HepG2 (cell line): ENCODE results near the gene ADD2. TPM values are rescaled to one million over a fixed set of nuclear protein-coding genes. Genes with fewer than 3 reads are reported as not detected.

Experiments
- ATAC-seq: fragments of 200-7000 bp; cut with Tn5 transposase; 3 replicates; pipeline ENCODE4 v1.9.1; 2020; ENCODE audit warnings: mild to moderate bottlenecking, moderate library complexity
- BruUV-seq: library from RNA; stranded (reverse); fragments of 400-500 nt; replicated peaks from 2 replicates; lab custom pipeline; 2021; lab: Mats Ljungman, UMichigan
- CTCF ChIA-PET: fragments of 300-600 bp; formaldehyde crosslinking; extraction: SDS; loops from one replicate; lab custom pipeline; 2021; ENCODE audit warnings: low total read pairs, inconsistent platforms, low intra/inter-chr PET ratio; lab: Yijun Ruan, JAX
- POLR2A ChIA-PET: fragments of 350-600 bp; sonication (Branson Sonifier 250); formaldehyde crosslinking; loops from one replicate; lab custom pipeline; 2020; ENCODE audit warnings: antibody characterized with exemption, inconsistent platforms; lab: Yijun Ruan, JAX
- DNase-seq: peaks from one replicate; pipeline ENCODE4 v3.0.0-alpha.2; 2015; ENCODE audit warnings: low spot score
- FAIRE-seq: peaks from 3 replicates; lab custom pipeline; 2011; peaks lifted over from hg19 to GRCh38; lab: Jason Lieb, UNC
- H2AFZ ChIP-seq: one replicate; pipeline ENCODE4 v1.6.1; 2011; ENCODE audit warnings: low read length, inconsistent platforms
- H3K27ac ChIP-seq: fragments of 300-600 bp; 3 replicates; pipeline ENCODE4 v1.8.0; 2011; ENCODE audit warnings: mixed run types, mild to moderate bottlenecking, mixed read lengths, low read length, inconsistent platforms; ENCODE audit not compliant: insufficient read depth; ENCODE audit errors: extremely low read length
- H3K27me3 ChIP-seq, 2 experiments: fragments of 200-600 bp in 1 of 2; 2 replicates in 1 of 2; 3 replicates in 1 of 2; pipeline versions ENCODE4 v1.6.0 to v1.8.0; 2011; ENCODE audit warnings: low read length in 2 of 2, mild to moderate bottlenecking in 2 of 2, moderate library complexity in 2 of 2, inconsistent platforms in 1 of 2; ENCODE audit not compliant: insufficient read depth in 2 of 2, control insufficient read depth in 1 of 2
- H3K36me3 ChIP-seq, 2 experiments: fragments of 200-600 bp in 1 of 2; replicated peaks in 1 of 2; 2 replicates in 1 of 2; 3 replicates in 1 of 2; pipeline versions ENCODE4 v1.5.1 to v1.8.0; 2011; ENCODE audit warnings: low read length in 2 of 2, inconsistent platforms in 1 of 2; ENCODE audit not compliant: insufficient read depth in 2 of 2, control insufficient read depth in 1 of 2
- H3K4me1 ChIP-seq: 2 replicates; pipeline ENCODE4 v1.5.1; 2012; ENCODE audit warnings: low read length, inconsistent platforms; ENCODE audit not compliant: insufficient read depth
- H3K4me2 ChIP-seq: 2 replicates; pipeline ENCODE4 v1.6.0; 2011; ENCODE audit warnings: low read depth, low read length, inconsistent platforms
- H3K4me3 ChIP-seq, 3 experiments: fragments of 200-600 bp in 1 of 3; sonication (generic), shearing (Covaris generic) in 1 of 3; replicated peaks in 1 of 3; 2 replicates each; pipeline ENCODE4 v1.5.1; 2011 to 2016; ENCODE audit warnings: low read length in 3 of 3, inconsistent platforms in 2 of 3, low read depth in 2 of 3, mild to moderate bottlenecking in 2 of 3, control low read depth in 1 of 3, mixed read lengths in 1 of 3; ENCODE audit not compliant: insufficient read depth in 1 of 3
- H3K79me2 ChIP-seq: one replicate; pipeline ENCODE4 v1.6.1; 2011; ENCODE audit warnings: low read length, inconsistent platforms; ENCODE audit not compliant: insufficient read depth
- H3K9ac ChIP-seq: 2 replicates; pipeline ENCODE4 v1.6.0; 2011; ENCODE audit warnings: mild to moderate bottlenecking, low read depth, low read length, inconsistent platforms; ENCODE audit not compliant: insufficient read depth
- H3K9me3 ChIP-seq: 2 replicates; pipeline ENCODE4 v1.5.1; 2012; ENCODE audit warnings: mild to moderate bottlenecking, low read length
- H4K20me1 ChIP-seq: 2 replicates; pipeline ENCODE4 v1.6.0; 2011; ENCODE audit warnings: inconsistent platforms, mild to moderate bottlenecking, low read length, moderate library complexity; ENCODE audit not compliant: insufficient read depth
- ASH2L ChIP-seq: fragments of 300-600, 200-600 bp; sonication (generic); IDR thresholded peaks from 2 replicates; pipeline ENCODE4 v1.7.0; 2017; ENCODE audit warnings: low read depth, mild to moderate bottlenecking, moderate library complexity, mixed read lengths, low read length; ENCODE audit not compliant: insufficient read length
- ATF1 ChIP-seq: IDR thresholded peaks from 2 replicates; pipeline ENCODE4 v1.6.1; 2016; ENCODE audit warnings: mild to moderate bottlenecking, control low read depth
- ATM ChIP-seq: fragments of 450-650 bp; IDR thresholded peaks from 2 replicates; pipeline ENCODE4 v1.7.1; 2017; ENCODE audit warnings: mild to moderate bottlenecking, borderline replicate concordance
- GABPA ChIP-seq, 2 experiments: IDR thresholded peaks; 2 replicates each; pipeline ENCODE4 v1.6.1; 2011 to 2016; ENCODE audit warnings: low read depth in 2 of 2, low read length in 1 of 2, missing biosample characterization in 1 of 2, missing genetic modification characterization in 1 of 2
- GTF2F1 ChIP-seq: fragments of 150-350 bp; IDR thresholded peaks from 2 replicates; pipeline ENCODE4 v1.6.1; 2014; ENCODE audit warnings: low read length
- KDM2A ChIP-seq: sonication (generic); formaldehyde crosslinking; IDR thresholded peaks from 2 replicates; pipeline ENCODE4 v1.4.0; 2020; ENCODE audit warnings: low read depth, missing genetic modification reagents, borderline replicate concordance
- KLF12 ChIP-seq: sonication (generic); formaldehyde crosslinking; IDR thresholded peaks from 2 replicates; pipeline ENCODE4 v1.4.0; 2020; ENCODE audit warnings: missing genetic modification reagents, borderline replicate concordance
- MAFK ChIP-seq, 2 experiments: IDR thresholded peaks in 1 of 2; conservative IDR thresholded peaks in 1 of 2; 2 replicates each; pipeline ENCODE4 v1.6.1; 2011; ENCODE audit warnings: improper control_type of control experiment in 2 of 2, low read length in 2 of 2
- NFYB ChIP-seq: sonication (generic); formaldehyde crosslinking; IDR thresholded peaks from 2 replicates; pipeline ENCODE4 v1.4.0; 2020; ENCODE audit warnings: missing genetic modification reagents
- PAX8 ChIP-seq: sonication (generic); formaldehyde crosslinking; IDR thresholded peaks from 2 replicates; pipeline ENCODE4 v1.8.0; 2022; ENCODE audit warnings: mild to moderate bottlenecking, missing genetic modification reagents, borderline replicate concordance
- SNAI1 ChIP-seq: sonication (generic); formaldehyde crosslinking; IDR thresholded peaks from 2 replicates; pipeline ENCODE4 v1.5.0; 2020; ENCODE audit warnings: mild to moderate bottlenecking, missing genetic modification reagents, borderline replicate concordance
- SRY ChIP-seq: sonication (generic); formaldehyde crosslinking; IDR thresholded peaks from 2 replicates; pipeline ENCODE4 v1.8.0; 2022; ENCODE audit warnings: mild to moderate bottlenecking, missing genetic modification reagents
- U2AF2 ChIP-seq: fragments of 200-400 bp; formaldehyde crosslinking; IDR thresholded peaks from 2 replicates; pipeline ENCODE4 v1.6.1; 2017; ENCODE audit warnings: low read depth, mild to moderate bottlenecking, low read length
- YEATS2 ChIP-seq: sonication (generic); formaldehyde crosslinking; IDR thresholded peaks from 2 replicates; pipeline ENCODE4 v1.4.0; 2020; ENCODE audit warnings: missing genetic modification reagents, borderline replicate concordance
- ZNF619 ChIP-seq: sonication (generic); formaldehyde crosslinking; IDR thresholded peaks from 2 replicates; pipeline ENCODE4 v1.4.0; 2020; ENCODE audit warnings: mild to moderate bottlenecking, missing genetic modification reagents
- ZNF768 ChIP-seq: sonication (generic); formaldehyde crosslinking; IDR thresholded peaks from 2 replicates; pipeline ENCODE4 v1.4.0; 2020; ENCODE audit warnings: missing genetic modification reagents
- WGBS: methylation state at CpG from one replicate; pipeline ENCODE4 v1.1.6; 2017; ENCODE audit warnings: low lambda C conversion rate; 5-methylcytosine and 5-hydroxymethylcytosine counted together
- in situ Hi-C: cut with HindIII; loops from 2 replicates; pipeline ENCODE4 v1.10.0; 2017; ENCODE audit warnings: low pct_unique_long_range_greater_than_20kb; ENCODE audit not compliant: extremely low pct_ligation_motif_present
- intact Hi-C: fragments of 100-400 bp; cut with micrococcal nuclease; formaldehyde crosslinking; loops from one replicate; pipeline ENCODE4 v1.10.0; 2022; ENCODE audit not compliant: unreplicated experiment
- polyA plus RNA-seq, 8 experiments: library from polyadenylated mRNA; depleted of rRNA in 3 of 8; stranded (reverse) in 7 of 8; unstranded in 1 of 8; fragments of >200 nt; fragmentation: Illumina TruSeq in 4 of 8; extraction: Trizol in 4 of 8; gene quantifications; 2 replicates each; pipeline versions ENCODE4 v1.2.1 to v1.2.3, GENCODE V29; 2011 to 2016; ENCODE audit warnings: low read depth in 4 of 8, missing spikeins in 1 of 8, mixed read lengths in 1 of 8; ENCODE audit not compliant: insufficient read depth in 1 of 8
- total RNA-seq, 5 experiments: library from RNA; depleted of rRNA; stranded (reverse); fragments of >200 nt; fragmentation: Illumina TruSeq; extraction: Trizol; gene quantifications; 2 replicates each; pipeline ENCODE4 v1.2.3, GENCODE V29; 2016; ENCODE audit warnings: low read depth in 1 of 5
- TF ChIP-seq, protein P1 (sequence below): IDR thresholded peaks from 2 replicates; pipeline ENCODE4 v1.6.1; 2018; ENCODE audit warnings: missing genetic modification reagents
- TF ChIP-seq, protein P2 (sequence below): sonication (generic); formaldehyde crosslinking; conservative IDR thresholded peaks from 2 replicates; pipeline ENCODE4 v1.4.0; 2020; ENCODE audit warnings: missing genetic modification reagents
- TF ChIP-seq, protein P3 (sequence below): sonication (generic); formaldehyde crosslinking; IDR thresholded peaks from 2 replicates; pipeline ENCODE4 v1.4.0; 2020; ENCODE audit warnings: mild to moderate bottlenecking, missing genetic modification reagents
- TF ChIP-seq, protein P4 (sequence below): IDR thresholded peaks from 2 replicates; pipeline ENCODE4 v1.6.1; 2016; ENCODE audit warnings: missing biosample characterization, missing genetic modification reagents, low read depth

The ADD2 gene
- total and polyA plus RNA-seq, 2 of the 13 experiments (the other 11 are each of a cell fraction or from before 2014, with no cell fraction given), result 0.05 to 0.13 TPM

DNA sequence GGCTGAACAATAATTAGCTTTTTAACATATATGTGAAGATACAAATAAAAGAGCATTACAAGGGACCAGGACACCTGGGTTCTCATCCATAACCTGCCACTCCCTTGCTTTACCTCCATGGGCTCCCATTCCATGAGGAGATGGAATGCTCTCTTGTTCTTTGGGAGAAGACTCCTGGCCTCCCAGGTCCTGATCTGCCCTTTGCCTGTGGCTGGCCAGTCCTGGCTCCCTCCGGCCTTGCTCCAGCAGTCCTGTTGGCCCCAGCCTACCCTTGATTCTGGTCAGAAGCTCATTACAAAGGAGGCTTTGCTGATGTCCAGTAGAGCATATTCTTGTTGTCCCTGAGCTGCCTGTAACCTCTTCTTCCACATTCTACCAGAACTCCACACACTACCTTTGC, 60.3 kb downstream of the ADD2 start:
- Histone ChIP-seq H3K4me1 (peaks cover 7% of the 10 kb centered on the region; the same call in 1 of the 2 replicates), H3K4me3 (no peak overlapping the region), H3K27ac (no peak overlapping the region), H2AFZ (no peak overlapping the region), H3K79me2 (no peaks in the 10 kb centered on the region), H3K9me3 (no peaks in the 10 kb centered on the region), H3K36me3 (no peaks in the 10 kb centered on the region), H3K4me2 (no peak overlapping the region), H4K20me1 (no peaks in the 10 kb centered on the region), H3K27me3 (peaks cover 7 to 24% of the 10 kb centered on the region in 2 experiments; a peak in 3 of 5 replicates), H3K9ac (no peak overlapping the region)
- no peak for DNase-seq
- no peak for TF ChIP-seq ATM
- TF ChIP-seq GABPA (IDR thresholded peaks at IDR 0.05; ENCODE audit: low read depth, low read length), result no peak
- TF ChIP-seq GABPA (CRISPR knock-in tag; IDR thresholded peaks at IDR 0.05; ENCODE audit: low read depth), result no peak
- TF ChIP-seq, protein P1, sequence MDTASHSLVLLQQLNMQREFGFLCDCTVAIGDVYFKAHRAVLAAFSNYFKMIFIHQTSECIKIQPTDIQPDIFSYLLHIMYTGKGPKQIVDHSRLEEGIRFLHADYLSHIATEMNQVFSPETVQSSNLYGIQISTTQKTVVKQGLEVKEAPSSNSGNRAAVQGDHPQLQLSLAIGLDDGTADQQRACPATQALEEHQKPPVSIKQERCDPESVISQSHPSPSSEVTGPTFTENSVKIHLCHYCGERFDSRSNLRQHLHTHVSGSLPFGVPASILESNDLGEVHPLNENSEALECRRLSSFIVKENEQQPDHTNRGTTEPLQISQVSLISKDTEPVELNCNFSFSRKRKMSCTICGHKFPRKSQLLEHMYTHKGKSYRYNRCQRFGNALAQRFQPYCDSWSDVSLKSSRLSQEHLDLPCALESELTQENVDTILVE (CRISPR knock-in tag), result no peak
- no peak for TF ChIP-seq YEATS2 (CRISPR knock-in tag)
- TF ChIP-seq, protein P2, sequence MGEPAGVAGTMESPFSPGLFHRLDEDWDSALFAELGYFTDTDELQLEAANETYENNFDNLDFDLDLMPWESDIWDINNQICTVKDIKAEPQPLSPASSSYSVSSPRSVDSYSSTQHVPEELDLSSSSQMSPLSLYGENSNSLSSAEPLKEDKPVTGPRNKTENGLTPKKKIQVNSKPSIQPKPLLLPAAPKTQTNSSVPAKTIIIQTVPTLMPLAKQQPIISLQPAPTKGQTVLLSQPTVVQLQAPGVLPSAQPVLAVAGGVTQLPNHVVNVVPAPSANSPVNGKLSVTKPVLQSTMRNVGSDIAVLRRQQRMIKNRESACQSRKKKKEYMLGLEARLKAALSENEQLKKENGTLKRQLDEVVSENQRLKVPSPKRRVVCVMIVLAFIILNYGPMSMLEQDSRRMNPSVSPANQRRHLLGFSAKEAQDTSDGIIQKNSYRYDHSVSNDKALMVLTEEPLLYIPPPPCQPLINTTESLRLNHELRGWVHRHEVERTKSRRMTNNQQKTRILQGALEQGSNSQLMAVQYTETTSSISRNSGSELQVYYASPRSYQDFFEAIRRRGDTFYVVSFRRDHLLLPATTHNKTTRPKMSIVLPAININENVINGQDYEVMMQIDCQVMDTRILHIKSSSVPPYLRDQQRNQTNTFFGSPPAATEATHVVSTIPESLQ (CRISPR knock-in tag), result no peak
- no peak for TF ChIP-seq SRY (CRISPR knock-in tag)
- no peak for TF ChIP-seq ASH2L
- TF ChIP-seq, protein P3, sequence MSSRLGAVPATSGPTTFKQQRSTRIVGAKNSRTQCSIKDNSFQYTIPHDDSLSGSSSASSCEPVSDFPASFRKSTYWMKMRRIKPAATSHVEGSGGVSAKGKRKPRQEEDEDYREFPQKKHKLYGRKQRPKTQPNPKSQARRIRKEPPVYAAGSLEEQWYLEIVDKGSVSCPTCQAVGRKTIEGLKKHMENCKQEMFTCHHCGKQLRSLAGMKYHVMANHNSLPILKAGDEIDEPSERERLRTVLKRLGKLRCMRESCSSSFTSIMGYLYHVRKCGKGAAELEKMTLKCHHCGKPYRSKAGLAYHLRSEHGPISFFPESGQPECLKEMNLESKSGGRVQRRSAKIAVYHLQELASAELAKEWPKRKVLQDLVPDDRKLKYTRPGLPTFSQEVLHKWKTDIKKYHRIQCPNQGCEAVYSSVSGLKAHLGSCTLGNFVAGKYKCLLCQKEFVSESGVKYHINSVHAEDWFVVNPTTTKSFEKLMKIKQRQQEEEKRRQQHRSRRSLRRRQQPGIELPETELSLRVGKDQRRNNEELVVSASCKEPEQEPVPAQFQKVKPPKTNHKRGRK, result no peak
- TF ChIP-seq GTF2F1, result no peak
- no peak for TF ChIP-seq NFYB
- TF ChIP-seq ZNF768 (CRISPR knock-in tag), result no peak
- no peak for TF ChIP-seq KDM2A (CRISPR knock-in tag)
- no peak for TF ChIP-seq ZNF619 (CRISPR knock-in tag)
- no peak for TF ChIP-seq U2AF2
- TF ChIP-seq SNAI1, result no peak
- TF ChIP-seq ATF1, result no peak
- TF ChIP-seq, protein P4, sequence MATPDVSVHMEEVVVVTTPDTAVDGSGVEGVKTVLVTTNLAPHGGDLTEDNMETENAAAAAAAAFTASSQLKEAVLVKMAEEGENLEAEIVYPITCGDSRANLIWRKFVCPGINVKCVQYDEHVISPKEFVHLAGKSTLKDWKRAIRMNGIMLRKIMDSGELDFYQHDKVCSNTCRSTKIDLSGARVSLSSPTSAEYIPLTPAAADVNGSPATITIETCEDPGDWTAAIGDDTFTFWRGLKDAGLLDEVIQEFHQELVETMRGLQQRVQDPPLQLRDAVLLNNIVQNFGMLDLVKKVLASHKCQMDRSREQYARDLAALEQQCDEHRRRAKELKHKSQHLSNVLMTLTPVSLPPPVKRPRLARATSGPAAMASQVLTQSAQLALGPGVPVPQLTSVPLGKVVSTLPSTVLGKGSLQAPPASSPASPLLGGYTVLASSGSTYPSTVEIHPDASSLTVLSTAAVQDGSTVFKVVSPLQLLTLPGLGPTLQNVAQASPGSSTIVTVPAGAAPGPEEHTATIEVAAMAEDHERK, result no peak
- no peak for TF ChIP-seq KLF12 (CRISPR knock-in tag)
- TF ChIP-seq MAFK (conservative IDR thresholded peaks at IDR 0.05 in 1 of 2, IDR thresholded peaks at IDR 0.05 in 1 of 2; ENCODE audit: low read length in 2 of 2), result no peak
- TF ChIP-seq PAX8, result no peak
- WGBS, result 60% methylated on average over 1 of the region's 1 CpG
- ATAC-seq, result no peak
- BruUV-seq, result no TSS peak
- no peak for FAIRE-seq
- ChIA-PET POLR2A (no interaction called here), CTCF (no interaction called here)
- in situ Hi-C loops (no loop called here), intact Hi-C loops (no loop called here)
